Central memory CD4-positive, alpha-beta T cell (primary cell): Measurements from ENCODE around the gene LHPP.

Source experiments
- DNase-seq: peaks from one replicate; pipeline ENCODE4 v3.0.0; 2022

The LHPP gene

GRCh38 chr10:124558339-124559321 is 97.0 kb downstream of the LHPP start:
- DNase-seq = no peak

DNA sequence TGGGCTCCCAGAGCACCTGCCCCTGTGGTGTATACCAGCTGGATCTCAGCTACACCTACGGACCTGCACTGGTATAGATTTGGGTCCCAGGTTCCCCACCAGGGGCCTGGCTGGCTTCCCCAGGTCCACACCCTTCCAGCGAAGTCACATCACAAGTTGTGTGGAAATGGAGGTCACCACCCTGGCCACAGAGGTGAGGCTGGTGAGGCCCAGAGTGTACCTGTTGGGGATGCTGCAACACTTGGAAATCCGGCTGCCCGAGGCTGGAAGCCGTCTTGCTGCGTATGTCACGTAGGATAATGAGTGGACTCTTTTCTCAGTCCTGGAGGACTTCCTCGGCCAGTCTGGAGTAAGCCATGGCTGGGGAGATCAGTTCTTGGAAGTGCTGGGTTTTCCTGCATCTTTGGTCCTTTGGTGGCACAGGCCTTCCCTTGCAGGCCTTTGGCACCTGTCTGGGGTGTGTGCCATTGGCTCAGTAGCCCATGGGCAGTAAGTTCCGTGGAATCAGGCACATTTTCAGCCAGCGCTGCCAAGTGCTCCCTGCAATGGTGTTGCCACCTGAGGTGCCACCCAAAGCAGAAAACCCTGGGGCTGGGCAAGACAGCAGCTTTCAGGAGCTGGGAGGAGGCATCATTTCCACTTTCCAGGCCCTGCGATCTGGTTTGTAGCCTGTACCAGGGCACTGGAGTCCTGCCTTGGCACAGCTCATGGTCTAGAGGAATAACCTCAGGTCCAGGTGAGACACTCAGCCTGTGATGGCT is 97.9 kb downstream of the LHPP start:
- no peak for DNase-seq

GRCh38 chr10:124560377-124561105 is 98.9 kb downstream of the LHPP start:
- DNase-seq = no peak

GRCh38 chr10:124561206-124561605 is 99.6 kb downstream of the LHPP start:
- no peak for DNase-seq

GRCh38 chr10:124562425-124563060 is 100.9 kb downstream of the LHPP start:
- DNase-seq = no peak

DNA sequence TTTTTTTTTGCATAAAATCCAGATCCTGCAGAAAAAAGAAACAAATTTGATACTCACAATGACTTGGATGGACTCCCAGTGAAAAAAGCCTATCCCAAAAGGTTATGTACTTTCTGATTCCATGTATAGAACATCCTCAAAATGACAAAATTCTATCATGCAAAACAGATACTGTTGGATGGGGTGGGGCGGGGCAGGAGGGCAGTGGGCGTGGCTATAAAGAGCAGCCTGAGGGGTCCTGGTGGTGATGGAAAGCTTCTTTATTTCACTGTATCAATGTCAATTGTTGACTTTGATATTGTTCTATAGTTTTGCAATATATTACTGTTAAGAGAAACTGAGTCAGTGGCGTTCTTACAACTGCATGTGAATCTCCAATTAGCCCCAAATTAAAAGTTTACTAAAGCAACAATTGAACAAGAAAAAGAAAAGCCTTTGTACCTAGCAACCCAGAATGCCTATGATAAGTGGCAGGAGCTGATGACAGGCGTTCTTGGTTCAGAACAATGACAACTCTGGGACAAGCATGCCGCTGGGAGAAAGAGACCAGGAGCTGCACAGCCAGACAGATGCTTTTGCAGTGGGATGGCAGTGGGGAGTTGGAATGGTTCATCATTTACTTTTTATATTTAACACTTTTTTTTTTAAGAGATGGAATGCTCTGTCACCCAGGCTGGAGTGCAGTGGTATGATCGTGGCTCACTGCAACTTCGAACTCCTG is 101.9 kb downstream of the LHPP start:
- no peak for DNase-seq

GRCh38 chr10:124564881-124565280 is 103.3 kb downstream of the LHPP start:
- DNase-seq = no peak

GRCh38 chr10:124565565-124566221 is 104.1 kb downstream of the LHPP start:
- no peak for DNase-seq

- no peak for DNase-seq
These were observed 104.7 kb downstream of the LHPP start for GRCh38 chr10:124566222-124566888.

DNA sequence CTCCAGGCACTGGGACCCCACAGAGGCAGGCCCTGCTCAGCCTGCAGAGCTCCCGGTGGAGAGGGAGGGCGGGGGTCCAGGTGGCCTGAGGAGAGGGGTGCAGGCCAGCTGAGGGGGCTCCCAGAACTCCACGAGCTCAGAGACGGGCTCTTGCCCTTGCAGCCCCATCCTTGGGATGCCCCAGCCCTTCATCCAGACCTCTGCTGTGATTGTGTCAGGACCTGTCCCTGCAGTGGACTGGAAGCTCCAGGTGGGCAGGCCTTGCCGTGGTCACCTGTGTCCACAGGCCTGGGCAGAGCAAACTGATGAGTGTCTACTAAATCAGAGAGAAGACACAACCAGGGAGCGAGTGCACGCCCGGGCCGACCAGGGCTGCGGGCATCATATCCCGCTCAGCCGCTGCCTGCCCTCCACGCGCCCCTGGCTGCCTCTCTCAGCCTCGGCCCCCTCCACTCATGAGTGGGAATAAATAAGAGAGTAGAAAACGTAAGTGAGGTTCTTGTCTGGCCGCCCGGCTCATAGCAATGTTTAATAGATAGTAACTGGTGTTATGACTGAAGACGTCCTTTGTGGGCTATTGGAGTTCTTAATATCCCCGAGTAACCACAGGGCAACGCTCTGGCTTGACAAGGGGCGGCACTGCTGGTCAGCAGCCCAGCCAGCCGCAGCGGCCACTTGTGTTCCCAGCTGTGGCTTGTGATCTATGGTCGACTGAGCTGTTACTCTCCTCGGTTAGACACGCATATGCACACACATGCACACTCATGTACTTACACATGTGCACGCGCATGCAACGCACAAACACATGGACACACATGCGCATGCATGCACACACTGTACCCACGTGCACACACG is 105.6 kb downstream of the LHPP start:
- DNase-seq = no peak

GRCh38 chr10:124568339-124568738 is 106.7 kb downstream of the LHPP start:
- DNase-seq = no peak

DNA sequence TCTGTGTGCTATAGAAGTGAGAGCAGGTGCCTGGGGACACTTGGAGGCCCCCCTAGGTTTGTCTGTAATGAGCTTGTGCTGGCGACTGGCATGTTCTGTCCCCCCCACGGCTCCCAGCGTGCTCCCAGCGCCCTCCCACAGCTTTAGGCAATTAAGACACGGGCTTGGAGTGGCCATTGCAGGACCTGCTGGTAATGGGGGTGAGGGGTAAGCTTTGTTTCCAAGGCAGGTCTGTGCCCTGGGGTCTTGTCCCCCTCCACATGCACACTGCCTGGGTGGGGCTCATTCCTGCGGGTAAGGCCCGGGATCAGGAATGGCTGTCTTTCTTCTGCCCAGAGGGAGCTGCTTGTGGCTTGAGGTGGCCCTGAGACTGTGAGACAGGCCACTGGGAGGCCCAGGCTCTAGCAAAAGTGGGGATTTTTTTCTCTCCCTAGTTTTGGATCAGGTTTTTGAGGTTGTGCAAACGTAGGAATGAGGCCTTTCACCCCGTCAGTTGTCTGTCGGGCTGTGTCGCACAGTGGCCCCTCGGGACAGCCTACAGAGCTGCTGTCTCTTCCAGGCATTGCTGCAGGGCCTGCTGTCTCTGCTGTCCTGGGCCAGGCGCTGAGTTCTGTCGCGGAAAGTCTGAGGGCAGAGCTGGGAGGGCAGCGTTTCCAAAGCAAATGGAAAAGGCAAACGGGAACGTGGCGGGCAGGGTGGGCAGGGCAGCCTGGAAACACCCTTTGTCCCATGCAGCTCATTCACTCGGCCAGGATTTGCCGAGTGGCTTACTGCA is 107.4 kb downstream of the LHPP start:
- no peak for DNase-seq

- no peak for DNase-seq
These were observed 108.2 kb downstream of the LHPP start for GRCh38 chr10:124569623-124570470.

DNA sequence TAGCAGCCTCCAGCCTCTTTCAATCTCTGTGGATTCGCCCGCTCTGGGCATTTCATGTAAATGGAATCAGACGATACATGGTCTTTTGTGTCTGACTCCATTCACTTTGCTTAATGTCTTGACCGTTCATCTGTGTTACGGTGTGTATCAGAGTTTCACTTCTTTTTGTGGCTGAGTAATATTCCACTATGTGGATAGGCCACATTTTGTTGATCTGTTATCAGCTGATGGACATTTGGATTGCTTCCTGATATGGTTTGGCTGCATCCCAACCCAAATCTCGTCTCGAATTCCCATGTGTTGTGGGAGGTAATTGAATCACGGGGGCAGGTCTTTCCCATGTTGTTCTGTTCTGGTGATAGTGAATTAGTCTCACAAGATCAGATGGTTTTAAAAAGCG is 109.0 kb downstream of the LHPP start:
- DNase-seq = no peak

GRCh38 chr10:124572751-124573150 is 111.1 kb downstream of the LHPP start:
- no peak for DNase-seq

DNA sequence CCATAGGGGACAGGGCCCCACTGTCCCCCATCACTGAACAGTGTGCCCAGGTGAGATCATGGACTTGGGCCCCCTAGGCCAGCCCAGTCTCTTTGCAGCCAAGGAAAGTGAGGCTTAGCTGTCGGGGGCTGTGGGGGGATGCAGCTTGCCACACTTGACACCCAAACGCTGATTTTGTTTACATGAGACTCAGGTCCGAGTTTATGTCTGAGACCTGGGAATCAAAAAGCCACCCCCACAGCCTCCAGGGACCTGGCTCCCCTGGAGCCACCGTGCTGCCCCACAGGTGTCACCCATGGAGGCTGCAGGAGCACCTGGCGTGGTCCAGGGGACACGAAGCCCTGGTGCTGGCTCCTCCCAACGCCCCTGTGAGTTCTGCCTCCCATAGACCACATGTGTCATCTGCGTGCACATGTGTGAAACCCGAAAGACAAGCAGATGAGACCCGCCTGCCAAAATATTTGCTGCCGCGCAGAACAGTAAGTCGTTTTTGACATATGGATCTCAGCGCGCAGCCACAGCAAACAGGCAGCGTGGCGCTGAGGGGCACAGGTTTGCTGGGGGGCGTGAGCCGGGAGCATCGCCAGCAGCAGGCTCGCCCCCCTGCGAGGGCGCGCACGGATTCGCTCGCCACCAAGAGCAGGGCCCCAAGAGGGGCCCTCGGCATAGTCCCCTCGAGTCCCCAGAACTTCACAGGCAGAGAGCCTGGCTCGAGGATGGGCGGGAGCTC is 112.3 kb downstream of the LHPP start:
- DNase-seq = no peak

DNA sequence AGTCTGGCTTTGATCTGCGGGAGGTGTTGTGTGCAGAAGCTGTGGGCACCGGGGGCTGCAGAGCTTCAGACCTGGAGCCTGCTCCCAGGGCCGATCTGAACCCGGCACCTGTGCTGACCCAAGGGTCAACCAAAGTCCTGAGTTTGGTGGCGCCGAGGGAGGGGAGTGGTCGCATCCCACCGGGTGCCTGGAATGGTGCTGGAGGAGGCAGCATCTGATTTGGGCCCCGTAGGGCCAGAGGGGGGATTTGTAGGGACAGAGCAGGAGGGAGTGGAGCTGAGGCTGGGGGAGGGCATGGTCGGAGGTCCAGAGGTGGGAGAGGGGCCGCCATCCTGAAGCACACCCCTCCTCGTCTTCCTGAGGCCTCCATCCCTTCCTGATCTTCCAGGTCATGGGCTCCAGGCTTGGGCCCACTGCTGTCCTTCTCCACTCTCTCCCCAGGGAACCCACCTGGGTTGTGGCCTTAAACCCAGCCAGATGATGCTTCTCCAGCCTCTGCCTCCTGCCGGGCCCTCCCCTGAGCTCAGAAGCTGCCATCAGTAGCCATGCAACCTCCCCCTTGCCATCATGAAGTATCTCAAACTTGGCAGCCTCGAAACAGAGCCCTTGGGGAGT is 112.9 kb downstream of the LHPP start:
- DNase-seq = no peak
